ENCODE measurements around the gene AKAP7.
A peak's percentile ranks its signal among the peaks of the same experiment; 100 is the strongest.

AKAP7 gene

DNA sequence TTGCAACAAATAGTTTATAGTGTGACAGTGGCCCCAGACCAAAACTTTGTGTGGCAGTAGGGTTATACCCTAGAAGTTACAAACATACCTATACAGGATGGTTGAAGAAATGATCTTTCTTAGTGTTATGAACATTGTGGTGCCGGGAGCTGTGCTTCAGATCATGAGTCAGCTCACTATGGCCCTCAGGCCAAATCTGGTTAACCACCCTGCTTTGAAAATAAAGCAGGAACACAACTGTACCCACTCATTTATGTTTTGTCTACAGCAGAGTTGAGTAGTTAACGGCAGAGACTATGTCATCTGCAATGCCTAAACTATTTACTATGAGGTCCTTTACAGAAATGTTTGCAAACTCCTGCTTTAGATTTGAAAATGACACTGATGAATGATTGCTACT lies 24.3 kb downstream of the AKAP7 start:
- CTCF ChIA-PET = no interaction called here
- no peak for DNase-seq

DNA sequence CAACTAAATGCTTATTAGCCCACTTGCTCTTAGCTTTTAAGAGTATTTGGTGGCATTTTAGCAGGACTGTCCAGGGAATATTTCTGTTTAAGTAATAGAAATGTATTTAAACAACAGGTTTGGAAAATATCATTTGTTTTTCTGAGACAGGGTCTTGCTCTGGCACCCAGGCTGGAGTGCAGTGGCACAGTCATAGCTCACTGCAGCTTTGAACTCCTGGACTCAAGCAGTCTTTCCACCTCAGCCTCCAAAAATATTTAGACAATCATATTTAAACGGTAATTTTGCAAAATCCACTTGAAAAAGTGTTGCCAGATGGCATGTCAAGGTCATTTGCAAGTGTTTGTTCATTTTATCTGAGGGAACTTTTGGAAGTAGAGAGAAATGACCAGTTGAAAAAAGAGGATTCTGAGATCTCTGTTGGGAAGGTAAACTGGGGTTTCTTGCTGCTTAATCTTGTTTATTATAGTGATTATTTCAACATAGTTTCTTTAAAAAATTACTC lies 25.0 kb downstream of the AKAP7 start:
- Histone ChIP-seq H3K36me3 (ENCODE audit: control insufficient read depth in 4 of 4, insufficient read depth in 4 of 4, low read length in 3 of 4) (peaks cover 2 to 4% (median 2%) of the 10 kb centered on the region in 4 experiments), H3K9me3 (ENCODE audit: control extremely low read depth in 1 of 5, control insufficient read depth in 4 of 5, insufficient read depth in 2 of 5, low read depth in 1 of 5, low read length in 4 of 5) (no peaks in the 10 kb centered on the region), H3K27ac (ENCODE audit: insufficient read depth in 1 of 2, low read depth in 1 of 2, low read length in 2 of 2, poor library complexity in 1 of 2, severe bottlenecking in 2 of 2) (no peak overlapping the region), H3K27me3 (replicated peaks in 2 of 5; ENCODE audit: control insufficient read depth in 4 of 5, insufficient read depth in 5 of 5, low read length in 4 of 5) (no peaks in the 10 kb centered on the region), H3K4me1 (ENCODE audit: control extremely low read depth in 1 of 4, control insufficient read depth in 4 of 4, insufficient read depth in 4 of 4, low read length in 3 of 4) (no peaks in the 10 kb centered on the region), H3K4me3 (ENCODE audit: control insufficient read depth in 1 of 7, extremely low read depth in 1 of 7, insufficient read depth in 4 of 7, low read depth in 2 of 7, low read length in 6 of 7) (no peak overlapping the region)
- no CpG with 5 or more reads among the region's 1 CpG for whole genome bisulfite sequencing (ENCODE audit: insufficient coverage)
- no peak for DNase-seq
- CTCF ChIA-PET = interaction anchor here (0.6 kb wide), 1 partner anchor 372 kb away, joined by 3 read pairs; no protein-coding TSS in a partner anchor
- POLR2A ChIA-PET = no interaction called here

More for the DNA sequence above, 24.3 kb downstream of the AKAP7 start:
- WGBS (ENCODE audit: insufficient coverage) = 100% methylated on average over 2 of the region's 2 CpGs
- Histone ChIP-seq H3K9me3 (ENCODE audit: control extremely low read depth in 1 of 5, control insufficient read depth in 4 of 5, insufficient read depth in 2 of 5, low read depth in 1 of 5, low read length in 4 of 5) (no peaks in the 10 kb centered on the region), H3K27me3 (replicated peaks in 2 of 5; ENCODE audit: control insufficient read depth in 4 of 5, insufficient read depth in 5 of 5, low read length in 4 of 5) (no peaks in the 10 kb centered on the region), H3K27ac (ENCODE audit: insufficient read depth in 1 of 2, low read depth in 1 of 2, low read length in 2 of 2, poor library complexity in 1 of 2, severe bottlenecking in 2 of 2) (no peak overlapping the region), H3K4me3 (ENCODE audit: control insufficient read depth in 1 of 7, extremely low read depth in 1 of 7, insufficient read depth in 4 of 7, low read depth in 2 of 7, low read length in 6 of 7) (no peak overlapping the region), H3K4me1 (ENCODE audit: control extremely low read depth in 1 of 4, control insufficient read depth in 4 of 4, insufficient read depth in 4 of 4, low read length in 3 of 4) (no peaks in the 10 kb centered on the region), H3K36me3 (ENCODE audit: control insufficient read depth in 4 of 4, insufficient read depth in 4 of 4, low read length in 3 of 4) (peaks cover 2 to 4% (median 2%) of the 10 kb centered on the region in 4 experiments)
- POLR2A ChIA-PET = no interaction called here

DNA sequence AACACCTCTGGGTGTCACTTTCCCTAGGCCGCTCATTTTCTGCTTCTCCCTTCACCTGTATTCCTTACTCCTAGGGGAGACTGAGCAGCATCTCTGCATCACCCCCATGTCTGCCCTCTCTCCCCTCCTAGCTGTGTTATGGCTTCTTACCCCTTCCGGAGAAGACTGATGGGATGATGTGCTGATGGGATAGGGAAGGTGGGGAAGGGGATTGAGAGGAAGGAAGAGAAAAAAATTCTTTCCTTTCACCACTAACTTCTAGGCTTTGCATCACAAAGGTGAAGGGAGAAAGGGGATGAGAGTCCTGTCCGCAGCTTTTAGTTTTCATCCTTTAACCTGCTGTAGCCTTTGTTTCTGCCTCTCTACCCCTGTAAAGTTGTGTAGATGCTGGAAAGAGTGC lies 26.7 kb downstream of the AKAP7 start:
- CTCF ChIA-PET = interaction anchor here (0.6 to 1.3 kb wide), 2 partner anchors 275 to 277 kb away, joined by 3 read pairs; no protein-coding TSS in a partner anchor
- WGBS (ENCODE audit: insufficient coverage) = 100% methylated on average over 1 of the region's 3 CpGs
- DNase-seq = no peak
- no peaks in the 10 kb centered on the region for H3K4me1 ChIP-seq (ENCODE audit: control extremely low read depth in 1 of 4, control insufficient read depth in 4 of 4, insufficient read depth in 4 of 4, low read length in 3 of 4)
- H3K9me3 ChIP-seq (ENCODE audit: control extremely low read depth in 1 of 5, control insufficient read depth in 4 of 5, insufficient read depth in 2 of 5, low read depth in 1 of 5, low read length in 4 of 5) = no peaks in the 10 kb centered on the region
- H3K27ac ChIP-seq (ENCODE audit: insufficient read depth in 1 of 2, low read depth in 1 of 2, low read length in 2 of 2, poor library complexity in 1 of 2, severe bottlenecking in 2 of 2) = no peak overlapping the region
- H3K36me3 ChIP-seq (ENCODE audit: control insufficient read depth in 4 of 4, insufficient read depth in 4 of 4, low read length in 3 of 4) = peaks cover 2 to 11% (median 2%) of the 10 kb centered on the region in 4 experiments
- H3K4me3 ChIP-seq (ENCODE audit: control insufficient read depth in 1 of 7, extremely low read depth in 1 of 7, insufficient read depth in 4 of 7, low read depth in 2 of 7, low read length in 6 of 7) = no peak overlapping the region
- POLR2A ChIA-PET = no interaction called here
- no peaks in the 10 kb centered on the region for H3K27me3 ChIP-seq (replicated peaks in 2 of 5; ENCODE audit: control insufficient read depth in 4 of 5, insufficient read depth in 5 of 5, low read length in 4 of 5)

DNA sequence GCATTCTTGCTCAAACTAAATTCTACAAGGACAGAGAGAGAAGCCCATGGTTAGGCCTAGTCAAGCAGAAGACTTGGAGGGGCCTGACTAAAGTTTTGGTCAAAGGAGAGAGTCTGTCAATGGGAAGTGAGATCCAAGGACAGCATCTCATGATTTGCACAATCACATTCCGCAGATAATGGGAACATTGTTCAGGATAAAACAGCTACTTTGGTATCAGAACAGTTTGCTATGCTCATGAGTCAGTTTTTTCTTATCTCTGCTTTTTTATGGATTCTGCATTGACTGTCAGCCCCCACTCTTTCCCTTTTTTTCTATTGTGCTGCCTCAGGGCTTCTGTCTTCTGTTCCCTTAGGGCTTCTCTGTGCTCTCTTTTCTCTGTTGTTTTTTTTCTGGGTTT lies 28.6 kb downstream of the AKAP7 start:
- no peaks in the 10 kb centered on the region for H3K4me1 ChIP-seq (ENCODE audit: control extremely low read depth in 1 of 4, control insufficient read depth in 4 of 4, insufficient read depth in 4 of 4, low read length in 3 of 4)
- no peak for DNase-seq
- no peak overlapping the region for H3K4me3 ChIP-seq (ENCODE audit: control insufficient read depth in 1 of 7, extremely low read depth in 1 of 7, insufficient read depth in 4 of 7, low read depth in 2 of 7, low read length in 6 of 7)
- no peaks in the 10 kb centered on the region for H3K27me3 ChIP-seq (replicated peaks in 2 of 5; ENCODE audit: control insufficient read depth in 4 of 5, insufficient read depth in 5 of 5, low read length in 4 of 5)
- ChIA-PET POLR2A (no interaction called here), CTCF (interaction anchor here (0.6 kb wide), 1 partner anchor 369 kb away, joined by 4 read pairs; no protein-coding TSS in a partner anchor)
- 100% methylated on average over 1 of the region's 1 CpG for WGBS (ENCODE audit: insufficient coverage)
- H3K9me3 ChIP-seq (ENCODE audit: control extremely low read depth in 1 of 5, control insufficient read depth in 4 of 5, insufficient read depth in 2 of 5, low read depth in 1 of 5, low read length in 4 of 5) = no peaks in the 10 kb centered on the region
- no peak overlapping the region for H3K27ac ChIP-seq (ENCODE audit: insufficient read depth in 1 of 2, low read depth in 1 of 2, low read length in 2 of 2, poor library complexity in 1 of 2, severe bottlenecking in 2 of 2)
- H3K36me3 ChIP-seq (ENCODE audit: control insufficient read depth in 4 of 4, insufficient read depth in 4 of 4, low read length in 3 of 4) = peaks cover 2 to 11% (median 2%) of the 10 kb centered on the region in 4 experiments

DNA sequence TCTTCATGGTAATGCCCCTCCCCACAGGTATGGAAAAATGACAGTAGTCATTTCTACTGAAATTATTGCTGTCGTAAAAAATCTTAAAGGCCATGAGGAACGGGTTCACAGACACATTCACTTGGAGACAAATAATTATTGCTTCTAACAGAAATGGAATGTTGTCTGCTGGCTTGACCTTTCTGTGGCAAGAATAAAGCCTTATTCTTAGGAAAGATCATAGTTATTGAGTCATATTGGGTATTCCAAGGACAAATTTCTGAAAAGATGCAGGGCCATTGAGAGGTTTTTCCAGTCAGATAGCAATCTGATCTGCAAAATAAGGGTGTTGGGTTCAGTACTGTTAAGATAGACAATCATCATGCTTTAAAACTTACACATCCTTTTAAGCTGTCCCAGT lies 29.2 kb downstream of the AKAP7 start:
- CTCF ChIA-PET = interaction anchor here (0.6 to 2.0 kb wide), 2 partner anchors 279 to 368 kb away, joined by 4 to 13 read pairs; no protein-coding TSS in a partner anchor
- H3K4me3 ChIP-seq (ENCODE audit: control insufficient read depth in 1 of 7, extremely low read depth in 1 of 7, insufficient read depth in 4 of 7, low read depth in 2 of 7, low read length in 6 of 7) = no peak overlapping the region
- H3K36me3 ChIP-seq (ENCODE audit: control insufficient read depth in 4 of 4, insufficient read depth in 4 of 4, low read length in 3 of 4) = peaks cover 3 to 14% (median 7%) of the 10 kb centered on the region in 4 experiments
- 100% methylated on average over 1 of the region's 2 CpGs for WGBS (ENCODE audit: insufficient coverage)
- no peaks in the 10 kb centered on the region for H3K27me3 ChIP-seq (replicated peaks in 2 of 5; ENCODE audit: control insufficient read depth in 4 of 5, insufficient read depth in 5 of 5, low read length in 4 of 5)
- H3K9me3 ChIP-seq (ENCODE audit: control extremely low read depth in 1 of 5, control insufficient read depth in 4 of 5, insufficient read depth in 2 of 5, low read depth in 1 of 5, low read length in 4 of 5) = no peaks in the 10 kb centered on the region
- no peak overlapping the region for H3K27ac ChIP-seq (ENCODE audit: insufficient read depth in 1 of 2, low read depth in 1 of 2, low read length in 2 of 2, poor library complexity in 1 of 2, severe bottlenecking in 2 of 2)
- no peaks in the 10 kb centered on the region for H3K4me1 ChIP-seq (ENCODE audit: control extremely low read depth in 1 of 4, control insufficient read depth in 4 of 4, insufficient read depth in 4 of 4, low read length in 3 of 4)
- no peak for DNase-seq
- POLR2A ChIA-PET = no interaction called here

DNA sequence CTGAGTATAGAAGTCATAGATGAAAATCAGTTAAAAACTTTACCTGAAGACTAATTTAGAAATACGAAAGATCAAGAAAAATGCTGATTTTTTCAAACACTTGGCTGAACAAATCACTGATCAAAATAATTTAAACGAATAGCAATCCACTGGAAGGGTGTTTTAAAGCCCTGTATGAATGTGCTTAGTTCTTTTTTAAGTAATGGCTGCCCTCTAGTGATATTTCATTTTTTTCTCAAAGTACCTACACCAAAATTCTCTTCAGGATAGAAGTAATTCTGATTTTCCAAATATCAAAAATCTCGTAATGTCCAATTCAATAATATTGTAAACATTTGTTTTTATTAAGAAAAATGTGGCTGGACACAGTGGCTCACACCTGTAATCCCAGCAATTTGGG lies 32.5 kb downstream of the AKAP7 start:
- no peak overlapping the region for H3K4me3 ChIP-seq (ENCODE audit: control insufficient read depth in 1 of 7, extremely low read depth in 1 of 7, insufficient read depth in 4 of 7, low read depth in 2 of 7, low read length in 6 of 7)
- H3K27me3 ChIP-seq (replicated peaks in 2 of 5; ENCODE audit: control insufficient read depth in 4 of 5, insufficient read depth in 5 of 5, low read length in 4 of 5) = no peaks in the 10 kb centered on the region
- no peaks in the 10 kb centered on the region for H3K9me3 ChIP-seq (ENCODE audit: control extremely low read depth in 1 of 5, control insufficient read depth in 4 of 5, insufficient read depth in 2 of 5, low read depth in 1 of 5, low read length in 4 of 5)
- CTCF ChIA-PET = interaction anchor here (0.7 to 2.5 kb wide), 7 partner anchors 9 to 283 kb away, joined by 3 to 10 read pairs (median 3); no protein-coding TSS in a partner anchor
- H3K36me3 ChIP-seq (ENCODE audit: control insufficient read depth in 4 of 4, insufficient read depth in 4 of 4, low read length in 3 of 4) = peaks cover 5 to 11% (median 7%) of the 10 kb centered on the region in 4 experiments
- POLR2A ChIA-PET = no interaction called here
- H3K4me1 ChIP-seq (ENCODE audit: control extremely low read depth in 1 of 4, control insufficient read depth in 4 of 4, insufficient read depth in 4 of 4, low read length in 3 of 4) = no peaks in the 10 kb centered on the region
- DNase-seq = peak in 2 of 3 donors; percentile 8 to 9
- H3K27ac ChIP-seq (ENCODE audit: insufficient read depth in 1 of 2, low read depth in 1 of 2, low read length in 2 of 2, poor library complexity in 1 of 2, severe bottlenecking in 2 of 2) = no peak overlapping the region
- no CpG with 5 or more reads among the region's 3 CpGs for WGBS (ENCODE audit: insufficient coverage)

DNA sequence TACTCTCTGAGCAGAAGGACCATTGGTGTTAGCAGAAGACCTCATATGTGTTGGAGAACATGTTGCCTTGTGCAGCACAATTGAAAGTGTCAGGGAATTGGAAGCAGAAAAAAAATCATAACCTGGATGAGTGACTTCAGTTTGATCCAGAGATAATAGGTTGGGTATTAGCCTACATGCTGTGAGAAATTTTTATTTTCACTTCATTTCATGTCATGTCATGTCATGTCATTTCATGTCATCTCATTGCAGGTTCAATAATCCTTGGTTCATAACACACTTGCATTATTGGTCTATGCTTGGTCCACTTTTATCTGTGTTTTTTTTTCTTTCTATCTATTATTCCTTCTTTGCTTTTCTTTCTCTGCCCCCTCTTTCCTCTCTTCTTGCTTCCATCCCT lies 34.3 kb downstream of the AKAP7 start:
- Histone ChIP-seq H3K27me3 (replicated peaks in 2 of 5; ENCODE audit: control insufficient read depth in 4 of 5, insufficient read depth in 5 of 5, low read length in 4 of 5) (no peaks in the 10 kb centered on the region), H3K27ac (ENCODE audit: insufficient read depth in 1 of 2, low read depth in 1 of 2, low read length in 2 of 2, poor library complexity in 1 of 2, severe bottlenecking in 2 of 2) (no peak overlapping the region), H3K9me3 (ENCODE audit: control extremely low read depth in 1 of 5, control insufficient read depth in 4 of 5, insufficient read depth in 2 of 5, low read depth in 1 of 5, low read length in 4 of 5) (no peaks in the 10 kb centered on the region), H3K36me3 (ENCODE audit: control insufficient read depth in 4 of 4, insufficient read depth in 4 of 4, low read length in 3 of 4) (peaks cover 5 to 11% (median 7%) of the 10 kb centered on the region in 4 experiments), H3K4me3 (ENCODE audit: control insufficient read depth in 1 of 7, extremely low read depth in 1 of 7, insufficient read depth in 4 of 7, low read depth in 2 of 7, low read length in 6 of 7) (no peak overlapping the region), H3K4me1 (ENCODE audit: control extremely low read depth in 1 of 4, control insufficient read depth in 4 of 4, insufficient read depth in 4 of 4, low read length in 3 of 4) (no peaks in the 10 kb centered on the region)
- ChIA-PET CTCF (interaction anchor here (0.7 to 2.5 kb wide), 2 partner anchors 11 to 285 kb away, joined by 3 to 10 read pairs; no protein-coding TSS in a partner anchor), POLR2A (no interaction called here)
- DNase-seq = no peak

All from common myeloid progenitor, CD34-positive (primary cell).